GM12801 (cell line): ENCODE data around the gene FAT4.

Experiments used
- TF ChIP-seq, protein P1 (sequence below): IDR thresholded peaks from one replicate; pipeline ENCODE4 v1.5.1; 2011; ENCODE audit warnings: control low read depth; ENCODE audit not compliant: insufficient read length; ENCODE audit errors: extremely low read depth

Gene FAT4

GRCh38 chr4:125357675-125358074 is 42.9 kb downstream of the FAT4 start:
- TF ChIP-seq, protein P1, sequence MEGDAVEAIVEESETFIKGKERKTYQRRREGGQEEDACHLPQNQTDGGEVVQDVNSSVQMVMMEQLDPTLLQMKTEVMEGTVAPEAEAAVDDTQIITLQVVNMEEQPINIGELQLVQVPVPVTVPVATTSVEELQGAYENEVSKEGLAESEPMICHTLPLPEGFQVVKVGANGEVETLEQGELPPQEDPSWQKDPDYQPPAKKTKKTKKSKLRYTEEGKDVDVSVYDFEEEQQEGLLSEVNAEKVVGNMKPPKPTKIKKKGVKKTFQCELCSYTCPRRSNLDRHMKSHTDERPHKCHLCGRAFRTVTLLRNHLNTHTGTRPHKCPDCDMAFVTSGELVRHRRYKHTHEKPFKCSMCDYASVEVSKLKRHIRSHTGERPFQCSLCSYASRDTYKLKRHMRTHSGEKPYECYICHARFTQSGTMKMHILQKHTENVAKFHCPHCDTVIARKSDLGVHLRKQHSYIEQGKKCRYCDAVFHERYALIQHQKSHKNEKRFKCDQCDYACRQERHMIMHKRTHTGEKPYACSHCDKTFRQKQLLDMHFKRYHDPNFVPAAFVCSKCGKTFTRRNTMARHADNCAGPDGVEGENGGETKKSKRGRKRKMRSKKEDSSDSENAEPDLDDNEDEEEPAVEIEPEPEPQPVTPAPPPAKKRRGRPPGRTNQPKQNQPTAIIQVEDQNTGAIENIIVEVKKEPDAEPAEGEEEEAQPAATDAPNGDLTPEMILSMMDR = no peak

GRCh38 chr4:125358453-125358852 is 43.7 kb downstream of the FAT4 start:
- TF ChIP-seq, protein P1 = no peak

DNA sequence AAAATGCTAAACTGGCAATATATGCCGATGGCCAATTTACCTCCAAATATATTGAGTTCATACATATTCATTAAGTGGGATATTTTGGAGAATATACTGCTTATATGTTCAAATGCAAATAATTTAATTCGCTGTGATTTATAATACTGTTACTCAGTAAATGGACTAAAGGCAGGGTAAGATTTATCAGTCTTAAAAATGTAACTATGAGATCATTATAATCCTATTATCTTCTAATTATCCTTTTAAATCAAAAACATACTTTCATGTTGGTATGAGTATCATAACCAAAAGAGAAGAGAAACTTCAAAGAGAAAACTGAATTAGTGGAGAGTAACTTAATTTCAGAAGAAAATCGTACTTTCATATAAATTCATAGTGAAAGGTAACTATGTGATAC is 44.6 kb downstream of the FAT4 start:
- TF ChIP-seq, protein P1 = no peak

DNA sequence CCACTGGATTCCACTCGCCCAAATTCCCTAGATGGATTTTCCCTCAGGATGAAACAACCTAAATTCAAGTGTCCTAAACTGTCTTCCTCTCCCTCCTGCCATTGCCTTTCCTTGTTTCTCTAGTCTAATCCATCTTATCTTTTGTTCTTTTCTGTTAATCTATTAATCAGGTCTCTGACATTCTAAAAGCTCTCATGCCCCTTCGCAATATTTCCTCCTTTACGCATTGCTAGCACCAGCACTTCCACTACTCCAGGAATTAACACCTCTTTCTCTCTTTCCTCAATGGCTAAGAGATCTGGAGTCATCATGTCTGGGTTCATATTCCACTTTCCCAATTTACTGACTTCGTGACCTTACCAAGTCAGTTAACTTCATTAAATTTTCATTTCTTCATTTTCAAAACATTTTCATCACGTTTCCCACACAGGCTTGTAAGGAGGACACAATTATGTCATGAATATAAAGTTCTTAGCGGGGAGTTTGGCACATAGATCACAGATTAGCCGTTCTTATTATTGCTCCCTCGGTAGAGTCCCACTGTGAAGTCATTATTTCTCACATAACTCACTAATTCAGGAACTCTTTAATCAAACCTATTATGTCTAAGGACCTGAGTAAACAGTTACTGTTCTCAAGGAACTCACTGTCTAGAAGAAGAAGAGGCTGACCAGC is 45.3 kb downstream of the FAT4 start:
- TF ChIP-seq, protein P1 = no peak

GRCh38 chr4:125360727-125361126 is 46.0 kb downstream of the FAT4 start:
- TF ChIP-seq, protein P1 = no peak
